A673 (cell line): ENCODE results near the gene ISOC2.

ENCODE experiments used
- CTCF ChIP-seq: fragments of 300-800, 200-600 bp; sonication (generic); conservative IDR thresholded peaks from 2 replicates; pipeline ENCODE4 v1.5.1; 2017; ENCODE audit warnings: low read depth, mild to moderate bottlenecking, antibody characterized with exemption, low read length, moderate library complexity, mixed read lengths
- EZH2 ChIP-seq: fragments of 200-600 bp; sonication (generic); IDR thresholded peaks from 2 replicates; pipeline ENCODE4 v1.6.1; 2017; ENCODE audit warnings: borderline replicate concordance, low read depth, mild to moderate bottlenecking, mixed read lengths, antibody characterized with exemption, low read length; ENCODE audit not compliant: poor library complexity, severe bottlenecking

- no peak for TF ChIP-seq CTCF
- TF ChIP-seq EZH2: no peak
These were observed 22.5 kb upstream of the ISOC2 start for GRCh38 chr19:55483706-55484592.
